GM12892 (cell line): ENCODE measurements around the gene NAA40.

ENCODE experiments used
- POLR2A ChIP-seq: IDR thresholded peaks from 2 replicates; pipeline ENCODE4 v1.6.1; 2011; ENCODE audit warnings: low read depth, low read length, control low read depth
- POLR2AphosphoS5 ChIP-seq: IDR thresholded peaks from 2 replicates; pipeline ENCODE4 v1.6.1; 2011; ENCODE audit warnings: low read depth, low read length, control low read depth

DNA sequence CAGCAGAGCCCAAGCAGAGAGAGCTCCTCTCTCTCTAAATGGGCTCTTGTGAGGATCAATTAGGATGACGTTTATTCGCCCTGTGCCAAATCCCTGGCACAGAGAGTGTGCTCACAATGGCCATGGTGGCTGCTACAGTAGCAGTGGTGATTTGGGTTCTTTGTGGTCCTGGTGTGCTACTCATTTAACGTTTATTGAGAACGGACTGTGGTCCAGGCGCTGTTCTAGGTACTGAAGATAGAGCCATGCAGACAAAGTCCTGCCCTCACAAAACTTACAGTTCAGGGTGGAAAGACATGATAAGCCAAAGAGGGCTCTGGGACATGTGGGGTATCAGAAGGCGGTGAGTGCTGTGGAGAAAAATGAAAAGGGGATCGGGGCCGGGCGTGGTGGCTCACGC lies 52.8 kb downstream of the NAA40 start:
- TF ChIP-seq POLR2AphosphoS5 (no peak), POLR2A (no peak)
